GM23248 (cell line): ENCODE data around the gene RAB12. TPM values are rescaled to one million over a fixed set of nuclear protein-coding genes. Genes with fewer than 3 reads are reported as not detected.

Source experiments
- DNase-seq: peaks from one replicate; pipeline ENCODE4 v3.0.0-alpha.2; 2015
- H2AFZ ChIP-seq: fragments of 200-600 bp; sonication (generic); 2 replicates; pipeline ENCODE4 v1.6.1; 2016; ENCODE audit warnings: antibody characterized with exemption
- H3F3A ChIP-seq: fragments of 200-600 bp; sonication (generic); 2 replicates; pipeline ENCODE4 v1.6.1; 2016; ENCODE audit warnings: mild to moderate bottlenecking, antibody characterized with exemption, mixed run types; ENCODE audit not compliant: insufficient read depth
- H3K27ac ChIP-seq: fragments of 200-600 bp; sonication (generic); 2 replicates; pipeline ENCODE4 v1.5.1; 2016; ENCODE audit warnings: mild to moderate bottlenecking
- H3K27me3 ChIP-seq: fragments of 200-600 bp; sonication (generic); replicated peaks from 2 replicates; pipeline ENCODE4 v1.6.1; 2016; ENCODE audit warnings: mild to moderate bottlenecking; ENCODE audit not compliant: insufficient read depth
- H3K36me3 ChIP-seq: fragments of 200-600 bp; sonication (generic); 2 replicates; pipeline ENCODE4 v1.6.1; 2016; ENCODE audit warnings: low read depth, mild to moderate bottlenecking
- H3K4me1 ChIP-seq: fragments of 200-600 bp; sonication (generic); 2 replicates; pipeline ENCODE4 v1.6.1; 2016; ENCODE audit warnings: mild to moderate bottlenecking; ENCODE audit not compliant: insufficient read depth
- H3K4me2 ChIP-seq: fragments of 200-600 bp; sonication (generic); one replicate; pipeline ENCODE4 v1.6.1; 2016; ENCODE audit warnings: mild to moderate bottlenecking; ENCODE audit not compliant: unreplicated experiment
- H3K4me3 ChIP-seq: fragments of 200-600 bp; sonication (generic); 2 replicates; pipeline ENCODE4 v1.5.1; 2016; ENCODE audit warnings: mild to moderate bottlenecking
- H3K79me2 ChIP-seq: fragments of 200-600 bp; sonication (generic); 2 replicates; pipeline ENCODE4 v1.6.1; 2016; ENCODE audit warnings: mild to moderate bottlenecking; ENCODE audit not compliant: insufficient read depth
- H3K9ac ChIP-seq: fragments of 200-600 bp; sonication (generic); 2 replicates; pipeline ENCODE4 v1.6.1; 2016; ENCODE audit warnings: mild to moderate bottlenecking
- H3K9me2 ChIP-seq: fragments of 200-600 bp; sonication (generic); 2 replicates; pipeline ENCODE4 v1.6.1; 2016; ENCODE audit warnings: mixed run types, mild to moderate bottlenecking, moderate library complexity; ENCODE audit not compliant: insufficient read depth
- H3K9me3 ChIP-seq: fragments of 200-600 bp; sonication (generic); one replicate; pipeline ENCODE4 v1.6.1; 2017; ENCODE audit warnings: low read depth
- H4K20me1 ChIP-seq: fragments of 200-600 bp; sonication (generic); 2 replicates; pipeline ENCODE4 v1.6.0; 2016; ENCODE audit not compliant: insufficient read depth
- EZH2 ChIP-seq: fragments of 200-600 bp; sonication (generic); IDR thresholded peaks from 2 replicates; pipeline ENCODE4 v1.6.1; 2018; ENCODE audit warnings: antibody characterized with exemption, mild to moderate bottlenecking; ENCODE audit not compliant: insufficient read depth, poor library complexity, severe bottlenecking
- EZH2phosphoT487 ChIP-seq: fragments of 200-600 bp; sonication (generic); IDR thresholded peaks from 2 replicates; pipeline ENCODE4 v1.6.1; 2018; ENCODE audit warnings: antibody characterized with exemption, moderate library complexity, mild to moderate bottlenecking, low read depth; ENCODE audit not compliant: insufficient read depth
- WGBS, 2 experiments: methylation state at CpG; one replicate each; pipeline ENCODE4 v1.1.6; 2015 to 2017; ENCODE audit warnings: low lambda C conversion rate in 2 of 2, low coverage in 1 of 2; ENCODE audit errors: missing lambda C conversion rate in 2 of 2; 5-methylcytosine and 5-hydroxymethylcytosine counted together
- in situ Hi-C: fragments of 300-500 bp; cut with MboI; formaldehyde crosslinking; loops from 2 replicates; pipeline ENCODE4 v1.15.0; 2020
- polyA plus RNA-seq: library from polyadenylated mRNA; unstranded; fragments of >200 nt; fragmentation: Nextera tagmentation; extraction: Ambion mirVana; gene quantifications from 2 replicates; pipeline ENCODE4 v1.2.1, GENCODE V29; 2016
- total RNA-seq: library from RNA; depleted of rRNA; stranded (reverse); fragments of >200 nt; shearing (Covaris generic); gene quantifications from 2 replicates; pipeline ENCODE4 v1.2.3, GENCODE V29; 2014

The RAB12 gene
- total and polyA plus RNA-seq, 2 experiments from 2014 or later = 4.1 to 73.8 TPM

DNA sequence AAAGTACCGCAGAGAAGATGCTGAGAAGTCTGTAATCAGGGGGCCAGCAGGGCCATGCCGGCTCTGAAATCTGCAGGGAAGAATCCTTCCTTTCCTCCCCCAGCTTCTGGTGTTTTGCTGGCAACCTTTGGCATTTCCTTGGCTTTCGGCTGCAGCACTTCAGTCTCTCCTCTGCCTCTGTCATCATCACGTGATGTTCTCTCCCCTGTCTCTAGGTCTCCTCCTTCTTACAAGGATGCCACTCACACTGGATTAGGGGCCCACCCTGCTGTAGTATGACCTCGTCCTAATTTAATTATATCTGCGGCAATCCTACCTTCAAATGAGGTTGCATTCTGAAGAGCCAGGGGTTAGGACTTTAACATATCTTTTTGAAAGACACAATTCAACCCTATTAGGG, 13.8 kb upstream of the RAB12 start:
- in situ Hi-C loops = no loop called here
- Histone ChIP-seq H3K9ac (no peak overlapping the region), H3K9me2 (no peaks in the 10 kb centered on the region), H3K36me3 (no peaks in the 10 kb centered on the region), H3K27me3 (peaks cover 6% of the 10 kb centered on the region), H3K27ac (no peak overlapping the region), H3F3A (no peaks in the 10 kb centered on the region), H3K4me2 (no peak overlapping the region), H4K20me1 (no peaks in the 10 kb centered on the region), H3K9me3 (no peaks in the 10 kb centered on the region), H3K79me2 (no peaks in the 10 kb centered on the region), H3K4me3 (no peak overlapping the region), H3K4me1 (no peaks in the 10 kb centered on the region), H2AFZ (no peak overlapping the region)
- 62 to 65% methylated on average over 6 of the region's 6 CpGs for WGBS, 2 experiments
- DNase-seq = no peak
- TF ChIP-seq EZH2 (no peak), EZH2phosphoT487 (no peak)

DNA sequence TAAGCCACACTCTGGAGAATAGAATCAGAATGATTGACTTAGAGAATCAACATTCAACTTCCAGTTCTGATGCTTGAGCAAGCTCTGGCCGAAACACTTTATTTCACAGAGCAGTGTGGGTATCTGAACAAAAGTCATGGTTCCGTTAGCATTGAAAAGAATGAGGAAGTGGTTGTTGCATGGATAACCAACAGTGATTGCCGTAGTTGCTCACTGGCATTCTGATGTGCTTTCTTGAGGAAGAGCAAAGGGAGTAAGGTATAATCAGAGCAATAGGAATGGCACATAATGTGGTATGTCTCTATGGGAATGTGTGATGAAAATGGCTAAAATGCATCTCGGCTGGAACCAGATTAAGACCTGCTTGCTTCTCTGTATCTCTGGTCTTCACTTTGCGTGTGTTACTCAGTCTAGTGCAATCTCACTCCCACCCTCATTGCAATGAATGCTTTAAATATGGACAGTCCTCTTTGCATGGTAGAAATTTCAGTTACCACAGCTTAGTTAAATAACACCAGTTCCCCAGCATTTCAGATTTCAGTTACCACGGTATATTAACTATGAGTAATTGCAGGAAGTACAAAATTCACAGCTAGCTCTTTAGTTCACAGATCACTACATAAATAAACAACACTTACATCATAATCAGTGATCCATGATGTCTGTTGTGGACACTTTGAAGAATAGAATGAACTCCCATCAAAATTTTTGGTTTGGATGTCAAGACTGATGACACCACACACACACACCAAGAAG, 7.8 kb upstream of the RAB12 start:
- Histone ChIP-seq H3K9ac (no peak overlapping the region), H3F3A (no peaks in the 10 kb centered on the region), H3K36me3 (no peaks in the 10 kb centered on the region), H3K9me3 (no peaks in the 10 kb centered on the region), H3K4me2 (no peak overlapping the region), H3K4me1 (no peaks in the 10 kb centered on the region), H3K4me3 (no peak overlapping the region), H3K27ac (no peak overlapping the region), H2AFZ (no peak overlapping the region), H3K27me3 (peaks cover 20% of the 10 kb centered on the region), H3K9me2 (no peaks in the 10 kb centered on the region), H3K79me2 (no peaks in the 10 kb centered on the region), H4K20me1 (no peaks in the 10 kb centered on the region)
- 48 to 53% methylated on average over 6 of the region's 6 CpGs for WGBS, 2 experiments
- in situ Hi-C loops = no loop called here
- no peak for DNase-seq
- no peak for TF ChIP-seq EZH2
- no peak for TF ChIP-seq EZH2phosphoT487

DNA sequence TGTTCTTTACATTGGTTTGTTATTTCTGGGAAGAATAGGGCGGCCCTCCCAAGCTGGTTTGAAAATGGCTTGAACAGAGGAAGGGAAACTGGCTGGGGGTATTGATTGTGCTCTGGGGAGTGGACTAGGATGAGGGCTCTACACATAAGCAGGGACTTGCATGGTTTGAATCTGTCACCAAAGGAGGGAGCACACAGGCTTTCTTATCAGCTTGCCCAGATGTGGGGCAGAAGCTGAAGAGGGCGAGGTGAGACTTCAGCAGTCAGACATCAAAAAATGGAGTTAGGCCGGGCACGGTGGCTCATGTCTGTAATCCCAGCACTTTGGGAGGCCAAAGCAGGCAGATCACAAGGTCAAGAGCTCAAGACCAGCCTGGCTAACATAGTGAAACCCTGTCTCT, 7.2 kb upstream of the RAB12 start:
- Histone ChIP-seq H3K4me3 (no peak overlapping the region), H3K4me1 (no peaks in the 10 kb centered on the region), H3K9me3 (no peaks in the 10 kb centered on the region), H3K4me2 (no peak overlapping the region), H3K27me3 (peaks cover 20% of the 10 kb centered on the region), H2AFZ (no peak overlapping the region), H3K27ac (no peak overlapping the region), H3K9ac (no peak overlapping the region), H3F3A (no peaks in the 10 kb centered on the region), H3K79me2 (no peaks in the 10 kb centered on the region), H3K36me3 (no peaks in the 10 kb centered on the region), H3K9me2 (no peaks in the 10 kb centered on the region), H4K20me1 (no peaks in the 10 kb centered on the region)
- no peak for TF ChIP-seq EZH2
- TF ChIP-seq EZH2phosphoT487 = no peak
- WGBS, 2 experiments = 51 to 61% methylated on average over 4 of the region's 4 CpGs
- no peak for DNase-seq
- in situ Hi-C loops = no loop called here

DNA sequence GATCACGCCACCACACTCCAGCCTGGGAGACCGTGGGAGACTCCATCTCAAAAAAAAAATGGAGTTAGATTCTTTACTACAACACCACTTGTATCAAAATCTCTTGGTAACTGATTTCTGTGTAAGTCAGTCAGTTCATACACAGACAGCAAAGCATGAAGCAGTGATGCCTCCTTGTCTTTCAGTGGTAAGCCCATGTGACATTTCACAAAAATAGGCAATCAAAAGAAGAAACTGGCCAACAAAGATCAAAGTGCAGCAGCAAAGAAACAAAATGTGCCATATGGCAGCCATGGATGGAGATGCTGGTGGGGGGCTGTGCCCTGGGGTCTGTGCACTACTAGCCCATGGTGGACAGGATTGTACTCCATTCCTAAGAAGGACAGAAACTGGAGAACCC, 6.7 kb upstream of the RAB12 start:
- no peaks in the 10 kb centered on the region for H3K9me3 ChIP-seq
- no peaks in the 10 kb centered on the region for H3K79me2 ChIP-seq
- no peaks in the 10 kb centered on the region for H3K4me1 ChIP-seq
- no peaks in the 10 kb centered on the region for H4K20me1 ChIP-seq
- H3K4me2 ChIP-seq = no peak overlapping the region
- 55 to 60% methylated on average over 2 of the region's 2 CpGs for WGBS, 2 experiments
- TF ChIP-seq EZH2phosphoT487 (no peak), EZH2 (no peak)
- H3F3A ChIP-seq = no peaks in the 10 kb centered on the region
- no peaks in the 10 kb centered on the region for H3K9me2 ChIP-seq
- DNase-seq = no peak
- no peak overlapping the region for H3K4me3 ChIP-seq
- no peak overlapping the region for H3K27ac ChIP-seq
- no peak overlapping the region for H3K9ac ChIP-seq
- H2AFZ ChIP-seq = no peak overlapping the region
- no peaks in the 10 kb centered on the region for H3K36me3 ChIP-seq
- H3K27me3 ChIP-seq = peaks cover 20% of the 10 kb centered on the region
- in situ Hi-C loops = no loop called here
